GM19023 (cell line): ENCODE measurements around the gene DSCAM.

ENCODE experiments used
- ATAC-seq: cut with Tn5 transposase; IDR thresholded peaks from one replicate; pipeline ENCODE4 v1.9.1; 2021; ENCODE audit warnings: mild to moderate bottlenecking, moderate library complexity; ENCODE audit not compliant: unreplicated experiment

Gene DSCAM

GRCh38 chr21:39966786-39967185 lies 880.2 kb downstream of the DSCAM start:
- ATAC-seq, result no peak

- ATAC-seq, result no peak
Observed at GRCh38 chr21:39965026-39965425, 881.9 kb downstream of the DSCAM start.

- no peak for ATAC-seq
Observed at GRCh38 chr21:39961251-39961650, 885.7 kb downstream of the DSCAM start.
